HG02852 (cell line): Measurements from ENCODE around the gene CRY2.
"Not testable (repeated sequence)": the region's sequence is repeated elsewhere in the genome, so short reads cannot be mapped to it uniquely, and the experiment has no call there.

Experiments
- ATAC-seq: cut with Tn5 transposase; IDR thresholded peaks from one replicate; pipeline ENCODE4 v1.9.1; 2021; ENCODE audit warnings: mild to moderate bottlenecking, moderate library complexity; ENCODE audit not compliant: unreplicated experiment

CRY2 gene

GRCh38 chr11:45811109-45811435 is 36.2 kb upstream of the CRY2 start:
- no peak for ATAC-seq

DNA sequence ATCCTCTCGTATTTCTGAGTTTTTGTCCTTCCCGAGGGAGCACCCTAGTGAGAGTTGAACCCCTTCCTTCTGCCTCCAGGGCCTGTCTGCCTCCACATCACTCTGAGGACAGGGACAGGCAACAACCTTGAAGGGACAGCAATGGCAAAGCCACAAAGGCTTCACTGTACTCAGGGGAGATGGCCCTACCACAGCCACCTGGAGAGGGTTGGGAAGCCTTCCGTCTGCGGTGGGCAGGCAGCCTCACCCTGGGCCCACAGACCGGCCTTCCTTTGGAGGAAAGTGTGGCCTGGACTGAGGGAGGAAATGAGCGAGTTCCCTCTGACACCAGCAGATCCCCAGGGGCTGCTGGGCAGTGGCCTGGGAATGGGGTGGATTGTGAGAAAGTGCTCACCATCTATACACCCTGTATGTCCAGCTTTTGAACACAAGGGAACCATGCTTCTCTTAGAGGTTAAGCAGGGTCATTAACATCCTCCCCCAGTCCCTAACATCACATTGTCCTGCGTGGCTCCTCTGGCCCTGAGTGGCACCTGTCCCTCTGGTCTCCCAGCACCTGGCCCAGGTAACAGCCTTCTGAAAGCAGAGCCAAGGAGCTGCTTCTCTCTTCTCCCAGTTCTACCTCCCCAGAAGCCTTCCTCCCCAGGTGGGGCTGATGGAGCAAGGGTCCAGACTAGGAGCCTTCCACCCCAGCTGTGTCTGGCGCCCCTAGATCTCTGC is 35.5 kb upstream of the CRY2 start:
- ATAC-seq, result no peak

GRCh38 chr11:45812581-45813548 is 34.4 kb upstream of the CRY2 start:
- ATAC-seq, result no peak

- no peak for ATAC-seq
Observed at GRCh38 chr11:45815747-45816146, 31.5 kb upstream of the CRY2 start.

DNA sequence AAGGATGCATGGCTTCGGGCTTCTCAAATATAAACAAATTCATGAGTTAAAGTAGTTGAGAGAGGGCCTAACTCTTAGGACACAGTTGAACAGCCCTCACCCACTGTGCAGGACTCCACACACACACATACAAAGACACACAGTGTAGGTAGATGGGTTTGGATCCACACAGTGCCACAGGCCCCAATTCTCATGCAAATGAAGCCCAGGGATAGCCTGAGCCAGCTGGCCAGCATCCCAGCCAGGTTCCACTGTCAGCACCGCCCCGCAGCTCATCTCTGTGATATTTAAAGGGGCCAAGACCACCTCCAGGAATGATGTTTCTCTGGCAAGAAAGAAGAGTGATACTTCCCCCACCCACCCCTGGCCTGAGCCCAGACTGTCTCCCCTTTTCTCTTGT is 30.7 kb upstream of the CRY2 start:
- ATAC-seq, result no peak

- peak; percentile 89 for ATAC-seq
Observed at GRCh38 chr11:45817191-45817590, 30.1 kb upstream of the CRY2 start.

DNA sequence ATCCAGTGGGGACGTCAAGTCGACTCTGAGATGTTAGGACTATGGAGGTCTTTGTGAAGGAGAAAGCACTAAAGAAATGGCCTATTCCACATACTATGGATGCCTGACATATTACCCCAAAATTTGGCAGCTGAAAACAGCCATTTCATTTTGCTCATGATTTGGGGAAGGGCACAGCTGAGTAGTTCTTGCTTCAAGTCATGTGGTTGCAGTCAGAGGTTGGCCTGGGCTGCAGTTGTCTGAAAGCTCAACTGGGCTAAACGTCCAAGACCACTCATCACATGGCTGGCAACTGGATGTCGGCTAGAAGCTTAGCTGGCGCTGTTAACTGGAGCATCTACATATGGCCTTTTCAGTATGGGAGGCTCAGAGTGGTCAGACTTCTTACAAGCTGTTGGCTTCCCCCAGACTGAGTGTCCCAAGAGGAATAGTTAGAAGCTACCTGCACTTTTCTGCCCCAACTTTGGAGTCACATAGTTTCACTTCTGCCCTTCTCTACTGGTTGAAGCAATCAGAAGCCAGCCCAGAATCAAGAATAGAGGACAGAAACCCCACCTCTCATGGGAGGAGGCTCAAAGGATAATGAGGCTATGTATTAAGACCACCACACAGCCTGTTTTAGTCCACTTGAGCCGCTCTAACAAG is 28.2 kb upstream of the CRY2 start:
- no peak for ATAC-seq

DNA sequence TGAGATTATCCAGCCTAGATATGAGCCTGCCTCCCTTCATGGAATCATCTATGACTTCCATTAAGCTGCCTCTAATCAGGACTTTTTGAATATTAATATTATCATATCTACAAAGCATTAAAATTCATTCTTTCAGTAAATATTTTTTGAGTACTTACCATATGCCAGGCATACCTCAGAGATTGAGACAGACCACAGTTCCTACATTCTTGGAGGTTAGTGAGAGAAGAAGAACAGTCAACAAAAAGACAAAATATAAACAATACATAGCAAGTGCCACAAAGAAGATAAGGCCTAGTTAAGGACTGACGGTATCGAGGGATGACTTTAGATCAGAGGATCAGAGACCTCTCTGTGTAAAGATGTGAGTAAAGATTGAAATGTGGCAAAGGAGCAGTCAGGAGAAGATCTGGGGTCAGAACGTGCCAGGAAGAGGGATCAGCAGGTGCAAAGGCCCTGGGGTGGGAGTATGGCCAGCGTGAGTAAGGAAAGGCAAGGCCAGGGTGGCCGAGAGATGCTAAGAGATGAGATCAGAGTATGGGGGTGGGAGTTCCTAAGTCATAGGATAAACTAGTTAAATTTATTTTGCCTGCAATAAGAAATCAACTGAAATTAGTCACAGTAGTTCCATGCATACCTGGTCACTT is 26.9 kb upstream of the CRY2 start:
- no peak for ATAC-seq

- ATAC-seq, result not testable (repeated sequence)
Observed at GRCh38 chr11:45826492-45826891, 20.8 kb upstream of the CRY2 start.

- no peak for ATAC-seq
Observed at GRCh38 chr11:45827123-45827522, 20.2 kb upstream of the CRY2 start.

DNA sequence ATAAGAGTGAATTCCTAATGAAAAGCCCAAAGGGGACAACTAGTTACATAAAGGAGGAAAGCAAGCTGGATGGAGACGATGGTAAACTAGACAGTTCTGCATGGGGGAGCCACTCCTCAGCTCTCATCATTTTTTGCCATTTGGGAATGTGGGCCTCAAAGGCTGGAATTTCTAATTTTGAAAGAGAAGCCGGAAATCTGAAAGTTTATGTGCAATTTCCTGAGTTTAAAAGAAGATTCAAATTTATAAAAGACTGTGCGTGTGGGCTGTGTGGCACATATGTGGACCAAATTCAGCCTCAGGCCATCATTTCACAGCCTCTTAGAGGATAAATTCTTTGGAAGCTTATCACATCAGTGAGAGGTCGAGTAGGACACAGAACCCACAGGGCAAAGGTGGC is 18.3 kb upstream of the CRY2 start:
- no peak for ATAC-seq

- ATAC-seq, result no peak
Observed at GRCh38 chr11:45830596-45830995, 16.7 kb upstream of the CRY2 start.

GRCh38 chr11:45832811-45833441 is 14.3 kb upstream of the CRY2 start:
- ATAC-seq, result no peak

- no peak for ATAC-seq
Observed at GRCh38 chr11:45833761-45834160, 13.5 kb upstream of the CRY2 start.

DNA sequence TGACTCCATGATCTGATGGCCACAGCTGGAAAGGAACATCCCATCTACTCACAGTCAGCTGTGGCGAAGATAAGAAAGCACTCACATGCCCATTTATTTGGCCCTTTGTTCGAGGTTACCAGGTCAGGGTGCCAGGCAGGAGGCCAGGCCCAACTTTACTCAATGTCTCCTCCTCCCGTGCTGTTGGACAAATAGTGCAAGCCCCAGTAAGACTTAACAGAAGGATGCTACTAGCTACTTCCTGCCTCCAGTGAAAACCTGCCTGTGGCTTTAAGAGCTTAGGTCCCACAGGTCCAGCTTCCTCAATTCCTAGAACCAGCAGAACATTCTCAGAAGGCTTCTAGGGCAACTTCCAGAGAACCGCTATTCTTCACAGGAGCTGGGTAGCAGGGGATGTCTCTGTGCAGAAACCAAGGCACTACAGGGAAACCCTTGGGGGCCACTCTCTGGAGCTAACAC is 12.9 kb upstream of the CRY2 start:
- ATAC-seq, result no peak

DNA sequence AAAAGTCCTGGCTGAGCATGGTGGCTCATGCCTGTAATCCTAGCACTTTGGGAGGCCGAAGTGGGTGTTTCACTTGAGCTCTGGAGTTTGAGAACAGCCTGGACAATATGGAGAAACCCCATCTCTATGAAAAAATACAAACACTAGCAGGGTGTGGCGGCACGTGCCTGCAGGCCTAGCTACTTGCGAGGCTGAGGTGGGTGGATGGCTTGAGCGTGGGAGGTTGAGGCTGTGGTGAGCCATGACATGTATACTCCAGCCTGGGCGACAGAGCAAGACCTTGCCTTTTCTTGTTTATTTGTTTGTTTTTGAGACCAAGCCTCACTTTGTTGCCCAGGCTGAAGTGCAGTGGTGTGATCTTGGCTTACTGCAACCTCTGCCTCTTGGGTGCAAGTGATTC is 8.1 kb upstream of the CRY2 start:
- no peak for ATAC-seq

DNA sequence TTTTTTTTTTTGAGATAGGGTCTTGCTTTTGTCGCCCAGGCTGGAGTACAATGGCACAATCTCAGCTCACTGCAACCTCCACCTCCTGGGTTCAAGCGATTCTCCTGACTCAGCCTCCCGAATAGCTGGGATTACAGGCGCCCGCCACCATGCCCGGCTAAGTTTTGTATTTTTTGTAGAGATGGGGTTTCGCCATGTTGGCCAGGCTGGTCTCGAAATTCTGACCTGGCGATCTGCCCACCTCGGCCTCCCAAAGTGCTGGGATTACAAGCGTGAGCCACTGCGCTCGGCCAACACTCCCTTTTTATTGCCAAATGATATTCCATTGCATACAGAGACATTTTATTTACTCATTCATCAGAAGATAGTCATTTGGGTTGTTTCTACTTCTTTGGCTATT is 7.0 kb upstream of the CRY2 start:
- ATAC-seq, result not testable (repeated sequence)

DNA sequence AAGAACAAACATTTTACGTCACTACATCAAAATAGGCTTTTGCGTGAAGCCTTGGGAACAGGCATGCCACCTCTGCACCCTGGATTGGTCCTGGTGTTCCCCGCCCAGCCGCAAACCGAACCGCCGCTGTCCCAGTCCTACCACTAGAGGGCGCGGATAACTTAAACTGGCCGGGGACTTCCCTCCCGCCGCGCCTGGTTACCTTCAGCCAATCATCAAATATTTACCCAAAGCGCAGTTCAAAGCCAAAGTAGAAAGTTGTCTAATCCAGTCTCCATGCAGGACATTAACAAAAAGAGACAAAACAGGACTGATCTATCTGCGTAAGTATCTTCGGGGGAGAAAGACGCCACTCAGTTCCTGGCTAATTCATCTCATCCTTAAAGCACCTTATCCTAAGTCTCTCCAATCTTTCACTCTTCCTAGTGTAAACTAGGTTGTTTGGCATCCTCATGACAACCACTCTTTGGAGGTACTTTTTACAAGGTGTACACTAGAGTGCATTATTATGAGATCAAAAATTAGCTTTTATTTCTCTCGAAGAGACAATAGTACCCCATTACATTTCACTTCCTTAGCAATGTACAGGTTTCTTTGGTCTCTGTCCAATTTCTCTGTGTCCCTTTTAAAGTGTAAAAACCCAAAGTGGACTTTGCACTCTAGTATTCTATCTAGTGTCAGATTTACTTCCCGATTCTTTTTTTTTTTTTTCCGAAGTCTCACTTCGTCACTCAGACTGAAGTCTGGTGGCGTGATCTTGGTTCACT is 3.9 kb upstream of the CRY2 start:
- no peak for ATAC-seq

- ATAC-seq, result no peak
Observed at GRCh38 chr11:45844822-45845578, 2.3 kb upstream of the CRY2 start.
